ENCODE measurements around the gene AMIGO1.
A peak's percentile ranks its signal among the peaks of the same experiment; 100 is the strongest.
"Not testable (repeated sequence)": the region's sequence is repeated elsewhere in the genome, so short reads cannot be mapped to it uniquely, and the experiment has no call there.

Gene AMIGO1

GRCh38 chr1:109473284-109474057, 36.1 kb downstream of the AMIGO1 start:
- not testable (repeated sequence) for H3K36me3 ChIP-seq (ENCODE audit: control insufficient read depth, insufficient read depth, low read length); H3K4me3 ChIP-seq (ENCODE audit: low read length); DNase-seq (ENCODE audit: low read depth, low spot score); H3K4me1 ChIP-seq (ENCODE audit: control insufficient read depth, insufficient read depth, low read length); H3K9me3 ChIP-seq (ENCODE audit: control insufficient read depth, insufficient read depth, low read length); H3K27me3 ChIP-seq (ENCODE audit: control insufficient read depth, insufficient read depth, low read length); H3K27ac ChIP-seq (ENCODE audit: low read length)
- no CpG with 5 or more reads among the region's 12 CpGs for WGBS (ENCODE audit: insufficient coverage, insufficient read length)

GRCh38 chr1:109472779-109473178, 36.7 kb downstream of the AMIGO1 start:
- no peak for DNase-seq (ENCODE audit: low read depth, low spot score)
- H3K4me1 ChIP-seq (ENCODE audit: control insufficient read depth, insufficient read depth, low read length), result no peaks in the 10 kb centered on the region; the same call in 1 of the 2 replicates
- WGBS (ENCODE audit: insufficient coverage, insufficient read length), result no CpG with 5 or more reads among the region's 3 CpGs
- no peaks in the 10 kb centered on the region for H3K9me3 ChIP-seq (ENCODE audit: control insufficient read depth, insufficient read depth, low read length)
- peaks cover under 1% of the 10 kb centered on the region; the same call in 1 of the 2 replicates for H3K27me3 ChIP-seq (ENCODE audit: control insufficient read depth, insufficient read depth, low read length)
- H3K36me3 ChIP-seq (ENCODE audit: control insufficient read depth, insufficient read depth, low read length), result no peaks in the 10 kb centered on the region
- H3K4me3 ChIP-seq (ENCODE audit: low read length), result no peak overlapping the region
- no peak overlapping the region for H3K27ac ChIP-seq (ENCODE audit: low read length)

- no peak for DNase-seq (ENCODE audit: low read depth, low spot score)
Measured at GRCh38 chr1:109470245-109470644, 39.3 kb downstream of the AMIGO1 start.

GRCh38 chr1:109468903-109469302, 40.6 kb downstream of the AMIGO1 start:
- DNase-seq (ENCODE audit: low read depth, low spot score), result no peak
- WGBS (ENCODE audit: insufficient coverage, insufficient read length), result no CpG with 5 or more reads among the region's 2 CpGs

More at GRCh38 chr1:109470245-109470644, 39.3 kb downstream of the AMIGO1 start:
- WGBS (ENCODE audit: insufficient coverage, insufficient read length), result no CpG with 5 or more reads among the region's 6 CpGs
- H3K36me3 ChIP-seq (ENCODE audit: control insufficient read depth, insufficient read depth, low read length), result no peaks in the 10 kb centered on the region
- no peaks in the 10 kb centered on the region for H3K9me3 ChIP-seq (ENCODE audit: control insufficient read depth, insufficient read depth, low read length)
- H3K27me3 ChIP-seq (ENCODE audit: control insufficient read depth, insufficient read depth, low read length), result peaks cover 11% of the 10 kb centered on the region; the same call in 1 of the 2 replicates
- no peak overlapping the region for H3K4me3 ChIP-seq (ENCODE audit: low read length)
- H3K27ac ChIP-seq (ENCODE audit: low read length), result no peak overlapping the region
- no peaks in the 10 kb centered on the region; the same call in 1 of the 2 replicates for H3K4me1 ChIP-seq (ENCODE audit: control insufficient read depth, insufficient read depth, low read length)

GRCh38 chr1:109468061-109468460, 41.5 kb downstream of the AMIGO1 start:
- no peak for DNase-seq (ENCODE audit: low read depth, low spot score)
- no CpG with 5 or more reads among the region's 1 CpG for WGBS (ENCODE audit: insufficient coverage, insufficient read length)
- no peak overlapping the region for H3K4me3 ChIP-seq (ENCODE audit: low read length)
- H3K9me3 ChIP-seq (ENCODE audit: control insufficient read depth, insufficient read depth, low read length), result no peaks in the 10 kb centered on the region
- peaks cover 13% of the 10 kb centered on the region; the same call in 1 of the 2 replicates for H3K27me3 ChIP-seq (ENCODE audit: control insufficient read depth, insufficient read depth, low read length)
- no peak overlapping the region for H3K27ac ChIP-seq (ENCODE audit: low read length)
- no peaks in the 10 kb centered on the region for H3K4me1 ChIP-seq (ENCODE audit: control insufficient read depth, insufficient read depth, low read length)
- no peaks in the 10 kb centered on the region for H3K36me3 ChIP-seq (ENCODE audit: control insufficient read depth, insufficient read depth, low read length)

More at GRCh38 chr1:109468903-109469302, 40.6 kb downstream of the AMIGO1 start:
- Histone ChIP-seq H3K9me3 (ENCODE audit: control insufficient read depth, insufficient read depth, low read length) (no peaks in the 10 kb centered on the region), H3K27ac (ENCODE audit: low read length) (no peak overlapping the region), H3K27me3 (ENCODE audit: control insufficient read depth, insufficient read depth, low read length) (peaks cover 13% of the 10 kb centered on the region; the same call in 1 of the 2 replicates), H3K4me3 (ENCODE audit: low read length) (no peak overlapping the region), H3K4me1 (ENCODE audit: control insufficient read depth, insufficient read depth, low read length) (no peaks in the 10 kb centered on the region; the same call in 1 of the 2 replicates), H3K36me3 (ENCODE audit: control insufficient read depth, insufficient read depth, low read length) (no peaks in the 10 kb centered on the region)

GRCh38 chr1:109467301-109467777, 42.2 kb downstream of the AMIGO1 start:
- H3K27me3 ChIP-seq (ENCODE audit: control insufficient read depth, insufficient read depth, low read length), result peaks cover 13% of the 10 kb centered on the region; the same call in 1 of the 2 replicates
- H3K4me3 ChIP-seq (ENCODE audit: low read length), result peak overlapping the region; percentile 70; the same call in 1 of the 2 replicates
- WGBS (ENCODE audit: insufficient coverage, insufficient read length), result 86% methylated on average over 1 of the region's 23 CpGs
- H3K36me3 ChIP-seq (ENCODE audit: control insufficient read depth, insufficient read depth, low read length), result no peaks in the 10 kb centered on the region
- no peaks in the 10 kb centered on the region for H3K9me3 ChIP-seq (ENCODE audit: control insufficient read depth, insufficient read depth, low read length)
- H3K27ac ChIP-seq (ENCODE audit: low read length), result no peak overlapping the region
- no peaks in the 10 kb centered on the region for H3K4me1 ChIP-seq (ENCODE audit: control insufficient read depth, insufficient read depth, low read length)
- no peak for DNase-seq (ENCODE audit: low read depth, low spot score)

GRCh38 chr1:109466452-109467300, 42.9 kb downstream of the AMIGO1 start, which contains the start of gene SYPL2:
Gene SYPL2, plus strand, starts transcription at chr1:109466546. Its CDS starts 298 bp downstream, at chr1:109466844.
- no peak for DNase-seq (ENCODE audit: low read depth, low spot score)
- Histone ChIP-seq H3K27me3 (ENCODE audit: control insufficient read depth, insufficient read depth, low read length) (peaks cover 13% of the 10 kb centered on the region; the same call in 1 of the 2 replicates), H3K4me3 (ENCODE audit: low read length) (peak within 1 kb of the TSS; percentile 70; the same call in 1 of the 2 replicates), H3K9me3 (ENCODE audit: control insufficient read depth, insufficient read depth, low read length) (no peaks in the 10 kb centered on the region), H3K27ac (ENCODE audit: low read length) (no peak within 1 kb of the TSS), H3K36me3 (ENCODE audit: control insufficient read depth, insufficient read depth, low read length) (no peaks in the 10 kb centered on the region), H3K4me1 (ENCODE audit: control insufficient read depth, insufficient read depth, low read length) (no peaks in the 10 kb centered on the region)
- no CpG with 5 or more reads among the region's 88 CpGs for WGBS (ENCODE audit: insufficient coverage, insufficient read length)

GRCh38 chr1:109466125-109466451, 43.4 kb downstream of the AMIGO1 start:
- peak overlapping the region; percentile 70; the same call in 1 of the 2 replicates for H3K4me3 ChIP-seq (ENCODE audit: low read length)
- no peak for DNase-seq (ENCODE audit: low read depth, low spot score)
- WGBS (ENCODE audit: insufficient coverage, insufficient read length), result no CpG with 5 or more reads among the region's 24 CpGs

GRCh38 chr1:109457819-109458218, 51.7 kb downstream of the AMIGO1 start:
- Histone ChIP-seq H3K36me3 (ENCODE audit: control insufficient read depth, insufficient read depth, low read length) (no peaks in the 10 kb centered on the region), H3K27me3 (ENCODE audit: control insufficient read depth, insufficient read depth, low read length) (no peaks in the 10 kb centered on the region), H3K9me3 (ENCODE audit: control insufficient read depth, insufficient read depth, low read length) (no peaks in the 10 kb centered on the region), H3K4me3 (ENCODE audit: low read length) (no peak overlapping the region), H3K4me1 (ENCODE audit: control insufficient read depth, insufficient read depth, low read length) (no peaks in the 10 kb centered on the region), H3K27ac (ENCODE audit: low read length) (no peak overlapping the region)
- WGBS (ENCODE audit: insufficient coverage, insufficient read length), result no CpG with 5 or more reads among the region's 4 CpGs
- DNase-seq (ENCODE audit: low read depth, low spot score), result no peak

More at GRCh38 chr1:109466125-109466451, 43.4 kb downstream of the AMIGO1 start:
- H3K36me3 ChIP-seq (ENCODE audit: control insufficient read depth, insufficient read depth, low read length), result no peaks in the 10 kb centered on the region
- peaks cover 13% of the 10 kb centered on the region; the same call in 1 of the 2 replicates for H3K27me3 ChIP-seq (ENCODE audit: control insufficient read depth, insufficient read depth, low read length)
- no peak overlapping the region for H3K27ac ChIP-seq (ENCODE audit: low read length)
- H3K4me1 ChIP-seq (ENCODE audit: control insufficient read depth, insufficient read depth, low read length), result no peaks in the 10 kb centered on the region
- no peaks in the 10 kb centered on the region for H3K9me3 ChIP-seq (ENCODE audit: control insufficient read depth, insufficient read depth, low read length)

- Histone ChIP-seq H3K4me1 (ENCODE audit: control insufficient read depth, insufficient read depth, low read length) (no peaks in the 10 kb centered on the region), H3K27me3 (ENCODE audit: control insufficient read depth, insufficient read depth, low read length) (no peaks in the 10 kb centered on the region), H3K36me3 (ENCODE audit: control insufficient read depth, insufficient read depth, low read length) (no peaks in the 10 kb centered on the region), H3K4me3 (ENCODE audit: low read length) (no peak overlapping the region), H3K27ac (ENCODE audit: low read length) (no peak overlapping the region), H3K9me3 (ENCODE audit: control insufficient read depth, insufficient read depth, low read length) (no peaks in the 10 kb centered on the region)
- no CpG with 5 or more reads among the region's 1 CpG for WGBS (ENCODE audit: insufficient coverage, insufficient read length)
- no peak for DNase-seq (ENCODE audit: low read depth, low spot score)
Measured at GRCh38 chr1:109454497-109455133, 54.9 kb downstream of the AMIGO1 start.
